Fibroblast of upper back skin (primary cell): ENCODE data around the gene SEPTIN11.

Experiments used
- DNase-seq: peaks from one replicate; pipeline ENCODE4 v3.0.0-alpha.2; 2013

SEPTIN11 gene

DNA sequence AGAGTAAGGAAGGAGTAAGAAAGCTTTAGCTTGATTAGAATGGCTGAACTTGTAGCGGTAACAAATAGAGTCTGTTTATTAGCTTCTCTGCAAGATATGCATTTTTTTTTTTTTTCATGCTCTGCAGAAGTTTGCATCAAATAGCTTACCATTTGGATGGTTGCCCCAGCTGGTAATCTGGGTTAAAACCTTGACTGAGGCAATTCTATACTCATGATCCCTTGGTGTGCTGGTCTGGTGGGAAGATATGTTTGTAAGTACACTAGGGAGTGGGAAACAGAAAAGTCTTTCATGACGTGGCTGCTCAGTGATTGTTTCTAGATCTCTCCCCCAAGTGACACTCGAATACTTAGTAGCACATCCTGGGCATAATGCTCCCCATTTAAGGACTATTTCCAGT, 32.1 kb downstream of the SEPTIN11 start:
- DNase-seq, result no peak

DNA sequence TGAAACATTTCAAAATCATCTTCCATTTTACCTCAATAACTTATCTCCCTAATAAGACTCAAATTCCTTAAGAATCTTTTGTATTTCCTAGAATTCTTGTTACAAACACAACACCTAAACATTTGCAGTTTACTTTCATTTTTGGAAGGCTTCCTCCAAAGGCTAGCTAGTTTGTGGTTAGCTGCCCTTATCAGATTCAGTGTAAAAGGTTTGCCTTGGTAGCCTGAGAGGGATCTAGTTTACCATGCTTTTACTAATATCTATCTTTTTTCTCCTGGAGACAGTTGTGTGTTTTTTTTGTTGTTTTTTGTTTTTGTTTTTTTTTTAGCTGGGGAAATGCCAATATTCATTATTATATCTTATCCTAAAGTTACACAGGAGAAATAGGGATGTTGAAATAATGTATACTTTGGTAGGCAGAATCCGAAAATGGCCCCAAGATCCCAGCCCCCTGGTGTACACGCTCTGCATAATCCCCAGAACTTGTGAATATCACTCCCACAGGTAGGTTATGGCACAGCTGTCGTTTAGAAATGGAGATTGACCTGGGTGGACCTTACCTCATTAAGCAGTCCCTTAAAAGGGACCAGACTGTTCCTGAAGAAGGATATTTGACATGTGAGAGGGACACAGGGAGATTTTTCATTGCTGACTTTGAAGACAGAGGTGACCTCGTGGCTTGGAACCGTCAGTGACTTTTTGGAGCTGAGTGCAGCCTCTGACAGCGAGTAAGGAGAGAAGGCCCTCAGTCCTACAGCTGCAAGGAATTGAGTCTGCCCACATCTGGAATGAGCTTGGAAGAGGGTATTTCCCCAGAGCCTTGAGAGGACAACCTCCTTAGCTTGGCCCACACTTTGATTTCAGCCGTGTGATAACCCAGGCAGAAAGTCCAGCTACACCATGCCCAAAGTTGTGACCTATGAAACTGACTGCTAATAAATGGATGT, 33.4 kb downstream of the SEPTIN11 start:
- DNase-seq, result no peak

DNA sequence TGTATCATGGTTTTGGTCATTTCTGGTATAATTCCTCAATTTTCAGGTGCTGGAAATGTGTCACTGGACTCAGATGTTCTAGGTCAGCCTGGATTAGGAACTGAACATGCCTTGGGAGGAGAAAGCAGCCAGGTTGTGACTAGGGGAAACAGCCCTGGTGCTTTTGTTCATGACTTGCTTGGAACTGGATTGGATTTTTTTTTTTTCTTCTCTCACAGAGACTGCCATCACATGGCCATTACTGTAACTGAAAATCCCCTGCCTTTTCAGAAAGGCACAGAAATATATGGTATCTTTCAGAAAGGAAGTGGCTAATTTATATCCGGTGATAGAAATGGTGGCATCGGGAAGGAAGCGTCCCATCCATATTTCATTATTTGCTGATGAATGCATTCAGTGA, 34.6 kb downstream of the SEPTIN11 start:
- DNase-seq, result peak; percentile 73

GRCh38 chr4:76984788-76985211, 35.2 kb downstream of the SEPTIN11 start:
- peak; percentile 100 for DNase-seq

DNA sequence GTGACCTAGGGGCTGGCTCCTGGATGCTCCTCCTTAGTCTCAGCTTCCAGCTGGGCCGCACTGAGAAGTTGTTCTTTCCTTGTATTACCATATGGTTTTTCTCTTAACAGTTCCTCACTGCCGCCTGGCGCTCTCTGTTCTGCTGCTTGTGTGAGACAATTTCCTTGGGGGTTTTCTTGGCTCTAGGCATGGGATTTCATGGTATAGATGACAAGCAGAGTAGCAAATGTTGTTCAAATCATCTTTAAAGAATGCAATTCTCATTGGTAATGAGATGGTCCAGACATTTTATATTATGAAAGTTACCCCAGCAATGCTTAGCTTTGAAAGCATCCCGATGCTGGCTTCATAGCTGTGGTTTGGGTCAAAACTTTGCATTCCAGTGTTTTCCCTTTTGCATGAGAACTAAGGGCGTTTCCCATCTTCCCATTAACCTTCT, 37.6 kb downstream of the SEPTIN11 start:
- peak; percentile 99 for DNase-seq

- no peak for DNase-seq
Observed at GRCh38 chr4:76987685-76988084, 38.1 kb downstream of the SEPTIN11 start.

- no peak for DNase-seq
Observed at GRCh38 chr4:76989391-76990061, 40.0 kb downstream of the SEPTIN11 start.

DNA sequence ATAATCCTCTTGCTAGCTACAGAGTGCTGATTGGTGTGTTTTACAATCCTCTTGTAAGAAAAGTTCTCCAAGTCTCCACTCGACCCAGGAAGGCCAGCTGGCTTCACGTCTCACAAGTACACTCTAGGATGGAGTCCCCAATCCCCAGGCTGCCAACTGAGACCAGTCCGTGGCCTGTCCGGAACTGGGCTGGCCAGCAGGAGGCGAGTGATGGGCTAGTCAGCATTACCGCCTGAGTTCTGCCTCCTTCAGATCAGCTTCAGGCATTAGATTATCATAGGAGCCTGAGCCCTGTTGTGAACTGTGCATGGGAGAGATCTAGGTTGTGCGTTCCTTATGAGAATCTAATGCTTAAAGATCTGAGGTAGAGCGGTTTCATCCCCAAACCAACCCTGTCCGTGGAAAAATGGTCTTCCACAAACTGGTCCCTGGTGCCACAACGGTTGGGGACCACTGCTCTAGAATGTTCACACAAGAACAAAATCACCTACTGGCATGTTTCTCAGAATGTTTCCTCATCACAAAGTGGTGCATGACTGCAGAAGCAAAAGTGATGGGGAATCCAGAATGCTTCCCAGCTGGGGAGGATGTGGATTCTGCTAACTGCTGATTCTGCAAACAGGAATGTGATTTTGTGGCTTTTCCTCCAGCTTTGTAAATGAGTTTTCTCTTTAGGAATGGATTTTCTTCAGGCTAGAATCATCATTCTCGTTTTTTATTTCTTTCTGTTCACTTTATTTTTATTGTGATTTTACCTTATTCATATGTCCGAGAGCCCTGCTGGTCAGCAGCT, 40.9 kb downstream of the SEPTIN11 start:
- DNase-seq, result peak; percentile 96

DNA sequence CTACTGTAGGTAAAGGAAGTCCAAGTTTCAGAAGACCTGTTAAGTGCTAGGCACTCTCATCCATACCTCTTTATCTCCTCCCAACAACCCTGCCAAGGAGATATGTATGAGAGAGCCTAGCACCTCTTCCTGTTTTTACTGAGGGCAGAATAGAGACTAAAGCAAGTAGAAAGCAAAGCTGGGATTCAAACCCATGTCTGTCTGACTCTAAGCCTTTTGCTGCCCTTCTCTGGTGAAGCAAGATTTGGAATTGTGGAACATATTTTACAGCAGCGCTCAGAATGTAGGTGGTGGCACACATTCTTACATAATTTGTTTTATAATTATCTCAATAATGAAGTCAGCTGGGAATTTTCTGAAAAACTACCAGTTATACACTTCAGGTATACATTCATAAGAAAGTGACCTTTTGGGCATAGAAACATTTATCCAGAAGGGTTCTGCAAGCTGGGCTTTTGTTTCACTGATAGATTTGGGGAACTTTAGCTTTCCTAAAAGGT, 41.7 kb downstream of the SEPTIN11 start:
- DNase-seq, result no peak

DNA sequence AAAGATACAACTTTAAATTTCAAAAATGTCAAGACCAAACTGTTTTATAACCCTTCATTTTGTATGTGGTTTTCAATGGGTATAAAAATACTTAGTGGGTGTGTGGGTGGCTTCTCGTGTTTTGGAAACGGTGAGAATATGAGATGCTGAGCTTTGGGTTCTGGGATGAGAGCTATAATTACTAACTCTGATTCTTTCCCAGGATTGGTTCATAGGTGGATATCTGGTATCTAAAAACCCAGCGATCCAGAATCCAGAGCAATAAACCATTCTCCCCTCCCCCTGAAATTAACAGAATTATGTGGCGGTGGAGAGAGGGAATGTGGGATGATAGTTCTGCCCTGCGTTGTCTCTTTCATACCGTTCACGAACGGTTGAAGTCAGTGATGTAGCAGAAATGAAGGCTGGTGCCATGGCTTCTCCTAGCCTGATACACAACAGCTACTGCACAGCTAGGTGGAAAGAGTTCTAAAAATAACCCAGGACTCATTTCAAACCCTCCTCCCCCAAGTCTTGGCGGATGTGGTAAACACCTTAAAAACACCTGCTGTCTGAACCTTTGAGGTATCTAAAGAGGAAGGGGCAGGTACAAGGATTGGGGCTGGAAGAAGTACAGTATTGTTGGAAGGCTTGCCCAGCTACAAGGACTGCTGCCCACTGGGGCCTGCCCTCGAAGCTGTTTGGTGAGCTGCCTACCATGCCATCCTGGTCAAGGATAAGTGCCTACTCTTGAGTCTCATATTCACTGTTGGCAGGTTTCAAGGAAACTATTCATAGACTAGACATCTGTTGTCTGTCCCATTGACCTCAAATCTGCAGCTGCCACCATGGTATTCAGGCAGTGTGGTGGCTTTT, 44.5 kb downstream of the SEPTIN11 start:
- DNase-seq, result no peak

- no peak for DNase-seq
Observed at GRCh38 chr4:76995776-76996175, 46.2 kb downstream of the SEPTIN11 start.

DNA sequence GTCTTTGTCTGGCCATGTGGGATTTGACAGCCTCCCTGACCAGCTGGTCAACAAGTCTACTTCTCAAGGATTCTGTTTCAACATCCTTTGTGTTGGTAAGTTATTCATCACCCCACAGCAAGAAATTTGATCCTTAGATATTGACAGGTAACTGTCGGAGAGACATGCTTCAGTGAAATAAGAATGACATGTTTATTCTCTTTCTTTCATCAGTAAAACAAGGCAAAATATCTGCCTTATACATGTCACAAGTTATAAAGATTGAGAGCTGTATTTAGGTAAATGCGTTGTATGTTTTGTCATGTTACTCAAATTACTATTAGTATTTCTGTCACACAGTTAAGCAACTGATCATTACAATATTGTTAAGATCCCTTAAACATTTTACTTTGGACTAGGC, 46.9 kb downstream of the SEPTIN11 start:
- no peak for DNase-seq

DNA sequence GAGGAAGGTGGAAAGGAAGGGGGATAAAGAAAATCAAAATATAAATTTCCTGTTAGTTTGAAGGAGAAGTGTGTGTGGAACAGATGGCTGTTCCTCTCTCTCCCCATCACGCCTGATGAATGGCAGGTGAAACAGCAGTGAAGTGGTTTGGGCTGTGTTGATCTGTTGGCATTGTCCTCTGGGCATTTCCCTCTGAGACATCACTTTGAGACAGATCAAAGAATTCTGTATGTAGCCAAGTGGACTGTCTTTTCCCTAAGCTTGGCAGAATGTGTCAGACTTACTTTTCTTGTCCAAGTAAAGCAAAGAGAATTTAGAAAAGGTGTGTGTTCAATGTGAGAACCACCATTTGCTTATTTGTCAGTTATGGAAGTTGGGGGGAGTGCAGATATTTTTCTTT, 47.5 kb downstream of the SEPTIN11 start:
- no peak for DNase-seq

- no peak for DNase-seq
Observed at GRCh38 chr4:76997532-76997931, 48.0 kb downstream of the SEPTIN11 start.

DNA sequence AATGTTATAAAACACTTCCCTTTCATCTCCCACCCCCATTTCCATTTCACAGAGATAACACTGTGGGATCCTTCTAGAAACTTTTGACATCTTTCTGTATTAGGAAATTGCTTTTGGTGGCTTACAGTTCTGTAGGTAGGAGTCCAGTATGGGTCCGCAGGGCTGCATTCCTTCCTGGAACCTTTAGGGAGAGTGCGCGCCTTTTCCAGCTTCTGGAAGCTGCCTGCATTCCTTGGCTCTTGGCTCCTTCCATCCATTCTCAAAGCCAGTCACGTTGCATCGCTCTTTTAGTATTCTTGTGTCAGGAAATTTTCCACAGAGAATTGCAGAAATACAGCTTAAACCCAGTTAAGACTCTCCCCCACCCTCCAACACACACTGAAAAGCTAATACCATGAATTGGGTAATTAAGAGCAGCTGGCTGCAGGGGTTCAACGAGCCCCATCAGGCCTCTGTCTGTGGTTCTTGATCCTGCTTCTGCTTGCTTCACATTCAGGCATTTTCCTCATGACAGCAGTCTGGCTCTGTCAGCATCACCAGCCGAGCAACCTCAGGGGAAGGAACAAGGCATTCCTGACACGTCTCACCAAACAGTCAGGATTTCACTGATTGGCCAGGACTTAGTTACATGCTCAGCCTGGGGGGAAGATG, 48.8 kb downstream of the SEPTIN11 start:
- DNase-seq, result peak; percentile 90
